HS-5 (cell line): Measurements from ENCODE around the gene ARF1.

ENCODE experiments used
- DNase-seq: peaks from one replicate; pipeline ENCODE4 v3.0.0-alpha.2; 2012; ENCODE audit warnings: low read depth

Gene ARF1

DNA sequence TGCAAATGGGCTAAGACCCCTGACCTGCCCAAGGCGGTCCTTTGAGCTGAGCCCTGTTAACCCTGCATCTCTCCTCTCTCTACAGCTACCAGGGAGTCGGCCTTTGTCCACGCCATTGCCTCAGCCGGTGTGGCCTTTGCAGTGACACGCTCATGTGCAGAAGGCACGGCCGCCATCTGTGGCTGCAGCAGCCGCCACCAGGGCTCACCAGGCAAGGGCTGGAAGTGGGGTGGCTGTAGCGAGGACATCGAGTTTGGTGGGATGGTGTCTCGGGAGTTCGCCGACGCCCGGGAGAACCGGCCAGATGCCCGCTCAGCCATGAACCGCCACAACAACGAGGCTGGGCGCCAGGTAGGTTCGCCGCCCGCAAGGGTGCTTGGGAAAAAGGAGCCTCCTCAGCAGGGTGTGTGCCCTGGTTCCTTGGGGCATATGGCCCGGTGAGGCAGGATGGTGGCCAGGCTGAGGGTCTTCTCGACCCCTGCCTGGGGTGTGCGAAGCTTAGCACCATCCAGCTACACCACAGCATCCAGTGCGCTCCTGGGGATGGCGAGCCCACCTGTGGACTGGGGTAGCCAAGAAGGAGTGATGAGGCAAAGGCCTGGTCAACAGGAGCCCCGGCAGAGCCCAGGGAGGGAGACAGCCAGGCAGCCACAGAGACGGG is 31.8 kb upstream of the ARF1 start:
- DNase-seq = no peak

DNA sequence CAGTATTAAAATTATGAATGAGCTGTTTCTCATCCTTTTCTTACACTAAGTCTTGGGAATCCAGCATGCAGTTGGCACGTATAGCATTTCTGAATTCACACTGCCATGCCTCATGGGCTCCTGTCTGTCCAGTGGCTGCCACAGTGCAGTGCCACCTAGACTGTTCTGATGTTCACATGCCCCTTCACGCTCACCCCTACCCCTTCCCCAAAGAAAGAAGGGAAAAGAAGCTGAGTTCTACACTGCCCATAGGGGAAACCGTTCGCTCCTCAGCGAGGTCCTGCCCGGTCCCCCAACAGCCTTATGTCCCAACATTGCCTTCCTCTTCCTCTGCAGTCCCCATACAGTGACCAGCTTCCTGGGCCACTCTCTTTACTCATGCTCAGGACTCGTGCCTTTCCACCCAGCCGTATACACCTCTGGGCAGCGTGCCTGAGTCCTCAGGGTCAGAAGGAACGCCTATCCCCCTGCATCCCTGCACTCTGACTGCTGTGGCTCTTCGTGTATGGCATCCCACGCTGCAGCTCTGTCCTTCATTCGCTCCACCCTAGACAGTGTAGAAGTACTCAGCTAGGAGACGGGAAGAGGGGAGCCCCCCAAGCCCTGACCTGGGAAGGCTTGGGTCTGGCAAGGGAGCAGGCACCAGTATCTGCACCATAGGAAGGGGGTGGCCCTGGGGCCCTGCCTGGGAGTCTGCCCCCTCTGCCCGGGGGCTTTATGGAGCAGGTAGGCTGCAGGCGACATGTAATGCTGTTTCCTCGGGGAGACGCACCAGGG is 24.1 kb upstream of the ARF1 start:
- DNase-seq = no peak

DNA sequence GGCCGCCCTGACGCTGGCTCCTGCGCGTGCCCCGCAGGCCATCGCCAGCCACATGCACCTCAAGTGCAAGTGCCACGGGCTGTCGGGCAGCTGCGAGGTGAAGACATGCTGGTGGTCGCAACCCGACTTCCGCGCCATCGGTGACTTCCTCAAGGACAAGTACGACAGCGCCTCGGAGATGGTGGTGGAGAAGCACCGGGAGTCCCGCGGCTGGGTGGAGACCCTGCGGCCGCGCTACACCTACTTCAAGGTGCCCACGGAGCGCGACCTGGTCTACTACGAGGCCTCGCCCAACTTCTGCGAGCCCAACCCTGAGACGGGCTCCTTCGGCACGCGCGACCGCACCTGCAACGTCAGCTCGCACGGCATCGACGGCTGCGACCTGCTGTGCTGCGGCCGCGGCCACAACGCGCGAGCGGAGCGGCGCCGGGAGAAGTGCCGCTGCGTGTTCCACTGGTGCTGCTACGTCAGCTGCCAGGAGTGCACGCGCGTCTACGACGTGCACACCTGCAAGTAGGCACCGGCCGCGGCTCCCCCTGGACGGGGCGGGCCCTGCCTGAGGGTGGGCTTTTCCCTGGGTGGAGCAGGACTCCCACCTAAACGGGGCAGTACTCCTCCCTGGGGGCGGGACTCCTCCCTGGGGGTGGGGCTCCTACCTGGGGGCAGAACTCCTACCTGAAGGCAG is 23.4 kb upstream of the ARF1 start:
- no peak for DNase-seq

DNA sequence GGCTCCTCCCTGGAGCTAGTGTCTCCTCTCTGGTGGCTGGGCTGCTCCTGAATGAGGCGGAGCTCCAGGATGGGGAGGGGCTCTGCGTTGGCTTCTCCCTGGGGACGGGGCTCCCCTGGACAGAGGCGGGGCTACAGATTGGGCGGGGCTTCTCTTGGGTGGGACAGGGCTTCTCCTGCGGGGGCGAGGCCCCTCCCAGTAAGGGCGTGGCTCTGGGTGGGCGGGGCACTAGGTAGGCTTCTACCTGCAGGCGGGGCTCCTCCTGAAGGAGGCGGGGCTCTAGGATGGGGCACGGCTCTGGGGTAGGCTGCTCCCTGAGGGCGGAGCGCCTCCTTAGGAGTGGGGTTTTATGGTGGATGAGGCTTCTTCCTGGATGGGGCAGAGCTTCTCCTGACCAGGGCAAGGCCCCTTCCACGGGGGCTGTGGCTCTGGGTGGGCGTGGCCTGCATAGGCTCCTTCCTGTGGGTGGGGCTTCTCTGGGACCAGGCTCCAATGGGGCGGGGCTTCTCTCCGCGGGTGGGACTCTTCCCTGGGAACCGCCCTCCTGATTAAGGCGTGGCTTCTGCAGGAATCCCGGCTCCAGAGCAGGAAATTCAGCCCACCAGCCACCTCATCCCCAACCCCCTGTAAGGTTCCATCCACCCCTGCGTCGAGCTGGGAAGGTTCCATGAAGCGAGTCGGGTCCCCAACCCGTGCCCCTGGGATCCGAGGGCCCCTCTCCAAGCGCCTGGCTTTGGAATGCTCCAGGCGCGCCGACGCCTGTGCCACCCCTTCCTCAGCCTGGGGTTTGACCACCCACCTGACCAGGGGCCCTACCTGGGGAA is 22.7 kb upstream of the ARF1 start:
- DNase-seq = no peak

DNA sequence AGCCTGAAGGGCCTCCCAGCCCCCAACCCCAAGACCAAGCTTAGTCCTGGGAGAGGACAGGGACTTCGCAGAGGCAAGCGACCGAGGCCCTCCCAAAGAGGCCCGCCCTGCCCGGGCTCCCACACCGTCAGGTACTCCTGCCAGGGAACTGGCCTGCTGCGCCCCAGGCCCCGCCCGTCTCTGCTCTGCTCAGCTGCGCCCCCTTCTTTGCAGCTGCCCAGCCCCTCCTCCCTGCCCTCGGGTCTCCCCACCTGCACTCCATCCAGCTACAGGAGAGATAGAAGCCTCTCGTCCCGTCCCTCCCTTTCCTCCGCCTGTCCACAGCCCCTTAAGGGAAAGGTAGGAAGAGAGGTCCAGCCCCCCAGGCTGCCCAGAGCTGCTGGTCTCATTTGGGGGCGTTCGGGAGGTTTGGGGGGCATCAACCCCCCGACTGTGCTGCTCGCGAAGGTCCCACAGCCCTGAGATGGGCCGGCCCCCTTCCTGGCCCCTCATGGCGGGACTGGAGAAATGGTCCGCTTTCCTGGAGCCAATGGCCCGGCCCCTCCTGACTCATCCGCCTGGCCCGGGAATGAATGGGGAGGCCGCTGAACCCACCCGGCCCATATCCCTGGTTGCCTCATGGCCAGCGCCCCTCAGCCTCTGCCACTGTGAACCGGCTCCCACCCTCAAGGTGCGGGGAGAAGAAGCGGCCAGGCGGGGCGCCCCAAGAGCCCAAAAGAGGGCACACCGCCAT is 21.9 kb upstream of the ARF1 start:
- DNase-seq = no peak

DNA sequence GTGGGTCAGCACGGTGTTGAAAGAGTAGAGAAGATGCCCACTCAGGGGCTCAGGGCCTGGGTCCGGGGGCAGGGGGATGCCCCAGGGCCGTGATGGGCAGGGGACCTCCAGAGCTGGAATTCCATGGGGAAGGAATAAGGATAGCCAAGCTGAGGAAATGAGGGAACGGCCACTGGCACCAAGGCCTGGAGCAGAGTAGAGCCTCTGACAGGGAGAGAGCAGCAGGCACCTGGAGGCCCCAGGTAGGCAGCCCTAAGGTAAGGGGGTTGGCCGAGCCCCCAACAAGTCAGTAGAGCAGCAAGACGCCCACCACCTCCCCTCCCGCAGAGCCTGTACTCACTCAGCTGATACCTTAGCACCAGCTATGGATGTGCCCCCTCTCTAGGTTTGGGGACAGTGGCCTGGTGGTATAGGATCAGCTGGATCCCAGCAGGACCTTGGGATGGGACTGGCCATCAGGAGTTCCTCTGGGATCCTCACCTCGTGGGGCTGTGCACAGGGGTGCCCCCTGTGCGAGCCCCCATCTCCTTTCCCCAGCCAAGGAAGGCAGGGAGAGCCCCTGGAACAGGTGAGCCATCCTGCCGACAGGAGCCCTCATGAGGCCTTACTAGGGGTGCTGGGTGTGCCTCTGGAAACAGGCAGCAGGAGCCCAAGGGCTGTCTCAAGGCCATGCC is 21.0 kb upstream of the ARF1 start:
- no peak for DNase-seq

DNA sequence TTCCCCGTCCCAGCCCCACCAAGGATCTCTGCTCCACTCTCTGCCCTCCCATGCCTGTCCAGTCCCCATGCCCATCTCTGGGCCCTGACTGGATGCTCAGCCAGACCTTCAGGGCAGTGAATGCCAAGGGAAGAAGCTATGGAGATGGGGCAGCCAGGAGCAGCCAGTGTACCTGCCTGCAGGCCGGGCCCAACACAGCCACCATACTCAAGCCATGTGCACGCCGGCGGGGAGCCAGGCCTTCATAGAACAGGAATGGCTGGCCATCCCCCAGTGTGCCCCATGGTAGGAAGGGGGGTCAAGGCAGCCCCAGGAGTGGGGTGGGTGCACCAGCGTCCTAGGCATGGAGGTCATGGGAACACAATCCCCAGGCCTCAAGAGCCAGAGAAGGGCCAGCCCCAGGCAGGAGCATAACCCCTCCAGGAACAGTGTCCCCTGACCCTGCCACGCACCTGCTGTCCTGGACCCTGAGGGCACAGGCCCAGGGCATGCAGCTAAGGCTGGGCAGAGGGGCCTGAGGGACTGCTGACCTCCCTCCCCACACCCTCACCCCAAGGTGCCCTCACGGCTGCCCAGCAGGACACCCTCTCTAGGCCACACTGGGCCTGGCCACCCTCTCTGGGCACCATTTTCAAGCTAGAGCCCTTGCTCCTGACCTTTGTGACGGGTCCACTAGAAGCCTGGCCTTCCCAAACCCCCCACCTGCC is 20.3 kb upstream of the ARF1 start:
- no peak for DNase-seq

DNA sequence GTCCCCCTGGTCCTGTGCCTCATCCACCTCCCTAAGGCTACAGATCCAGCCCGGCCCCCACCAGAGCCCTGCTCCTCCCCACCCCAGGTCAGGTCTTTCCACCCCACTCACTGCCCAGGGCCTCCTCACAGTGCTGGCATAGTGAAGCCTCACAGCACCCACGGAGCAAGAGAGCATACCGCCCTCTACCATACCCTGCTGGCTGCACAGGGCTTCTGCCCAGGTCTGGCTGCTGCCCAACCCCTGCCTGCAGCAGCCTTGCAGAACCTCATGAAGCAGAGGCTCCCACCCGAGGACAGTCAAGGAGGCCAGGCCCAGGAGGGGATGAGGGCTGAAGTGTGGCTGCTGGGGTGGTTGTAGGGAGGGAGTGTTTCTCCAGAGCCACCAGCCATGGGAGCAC is 19.7 kb upstream of the ARF1 start:
- DNase-seq = no peak

DNA sequence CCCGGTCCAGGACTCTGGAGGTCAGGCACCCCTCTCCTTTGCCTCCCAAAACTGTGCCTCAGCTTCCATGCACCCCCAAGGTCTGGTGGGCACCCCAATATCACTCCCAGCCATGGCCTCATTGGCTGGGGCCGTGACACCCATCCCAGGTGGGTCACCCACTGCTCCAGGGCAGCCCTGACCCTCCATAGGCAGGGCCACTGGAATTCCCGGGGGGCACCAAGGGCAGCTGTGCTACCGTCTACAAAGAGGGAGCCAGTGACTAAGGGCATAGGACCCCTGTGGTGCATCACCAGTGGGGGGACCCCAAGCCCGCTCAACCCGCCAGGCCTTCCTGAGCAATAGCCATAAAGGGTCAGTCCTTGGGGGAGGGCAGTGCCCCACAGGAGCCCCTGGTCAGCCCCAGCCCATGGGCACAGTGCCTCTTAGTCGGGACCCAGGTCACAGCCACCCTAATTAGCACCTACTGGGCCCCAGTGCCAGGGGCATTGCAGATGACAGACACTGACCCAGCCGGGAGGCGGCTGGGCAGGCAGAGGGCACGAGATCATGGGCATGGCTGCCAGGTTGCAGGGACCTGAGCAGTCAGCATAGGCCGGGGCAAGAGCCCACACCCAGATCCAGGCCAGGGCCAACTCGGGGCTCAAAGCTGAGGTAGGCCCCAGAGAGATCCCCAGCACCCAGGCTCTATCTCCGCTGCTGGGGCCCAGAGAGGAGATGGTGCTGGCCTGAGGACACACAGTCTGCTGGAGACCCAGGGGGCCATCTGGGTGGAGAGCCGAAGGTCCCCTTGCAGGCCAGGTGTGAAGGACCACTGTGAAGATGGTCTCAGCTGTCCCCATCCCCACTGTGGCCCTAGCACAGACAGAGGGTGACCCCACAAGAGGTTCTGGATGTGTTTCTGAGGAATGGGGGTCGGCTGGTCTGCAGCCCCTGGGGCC is 19.0 kb upstream of the ARF1 start:
- DNase-seq = no peak

DNA sequence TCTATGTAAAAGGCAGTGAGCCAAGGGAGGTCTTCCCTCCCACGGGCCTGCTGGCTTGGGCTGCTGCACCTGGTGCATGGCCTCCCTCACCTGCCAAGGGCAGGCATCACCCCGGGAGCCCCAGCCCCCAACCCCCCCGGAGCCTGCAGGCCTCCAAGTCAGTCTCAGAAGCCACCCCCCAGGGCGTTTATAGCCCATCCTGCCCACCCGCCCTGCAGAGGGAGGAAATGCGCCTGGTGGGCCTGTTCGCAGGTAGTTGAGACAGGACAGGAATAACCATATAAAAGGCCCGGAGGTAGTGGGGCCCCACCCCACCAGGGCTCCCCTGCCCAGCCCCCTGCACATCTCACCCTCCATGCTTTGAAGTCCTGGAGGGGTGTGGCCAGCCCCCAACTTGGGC is 18.2 kb upstream of the ARF1 start:
- no peak for DNase-seq

DNA sequence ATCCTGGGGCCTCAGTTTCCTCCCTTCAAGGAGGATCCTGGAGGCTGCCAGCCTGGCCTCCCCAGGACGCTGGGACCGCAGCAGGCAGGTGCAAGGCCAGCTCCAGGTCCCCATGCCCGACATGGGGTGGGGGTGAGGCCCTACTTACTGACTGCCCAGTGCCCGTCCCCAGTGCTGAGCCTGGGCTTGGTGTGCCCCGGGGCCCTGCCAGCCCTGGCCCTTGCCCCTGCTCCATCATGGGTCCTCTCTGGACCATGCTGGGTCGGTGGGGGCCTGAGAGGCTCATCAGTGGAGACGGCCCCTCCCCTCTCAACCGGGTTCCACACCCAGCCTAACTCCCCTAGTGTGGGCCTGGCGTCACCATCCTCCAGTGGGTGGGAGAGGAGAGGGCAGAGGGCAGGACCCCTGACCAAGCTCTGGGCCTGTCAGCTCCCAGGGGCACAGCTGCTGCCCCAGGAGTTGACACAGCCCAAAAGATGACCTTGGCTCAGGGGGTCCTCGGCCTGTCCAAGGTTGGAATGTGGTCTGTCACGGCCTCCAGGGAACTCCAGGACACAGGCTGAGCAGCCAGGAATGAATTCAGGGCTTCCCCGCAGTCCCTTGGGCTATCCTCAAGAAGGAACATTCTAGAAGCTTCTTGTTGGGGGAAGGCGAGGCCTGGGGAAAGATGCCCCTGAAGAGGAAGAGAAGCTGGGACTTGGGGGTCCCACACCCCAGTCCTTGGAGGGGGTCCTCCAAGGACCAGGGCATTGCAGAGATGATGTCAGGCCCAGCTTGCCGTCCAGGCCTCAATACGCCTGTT is 17.6 kb upstream of the ARF1 start:
- no peak for DNase-seq

DNA sequence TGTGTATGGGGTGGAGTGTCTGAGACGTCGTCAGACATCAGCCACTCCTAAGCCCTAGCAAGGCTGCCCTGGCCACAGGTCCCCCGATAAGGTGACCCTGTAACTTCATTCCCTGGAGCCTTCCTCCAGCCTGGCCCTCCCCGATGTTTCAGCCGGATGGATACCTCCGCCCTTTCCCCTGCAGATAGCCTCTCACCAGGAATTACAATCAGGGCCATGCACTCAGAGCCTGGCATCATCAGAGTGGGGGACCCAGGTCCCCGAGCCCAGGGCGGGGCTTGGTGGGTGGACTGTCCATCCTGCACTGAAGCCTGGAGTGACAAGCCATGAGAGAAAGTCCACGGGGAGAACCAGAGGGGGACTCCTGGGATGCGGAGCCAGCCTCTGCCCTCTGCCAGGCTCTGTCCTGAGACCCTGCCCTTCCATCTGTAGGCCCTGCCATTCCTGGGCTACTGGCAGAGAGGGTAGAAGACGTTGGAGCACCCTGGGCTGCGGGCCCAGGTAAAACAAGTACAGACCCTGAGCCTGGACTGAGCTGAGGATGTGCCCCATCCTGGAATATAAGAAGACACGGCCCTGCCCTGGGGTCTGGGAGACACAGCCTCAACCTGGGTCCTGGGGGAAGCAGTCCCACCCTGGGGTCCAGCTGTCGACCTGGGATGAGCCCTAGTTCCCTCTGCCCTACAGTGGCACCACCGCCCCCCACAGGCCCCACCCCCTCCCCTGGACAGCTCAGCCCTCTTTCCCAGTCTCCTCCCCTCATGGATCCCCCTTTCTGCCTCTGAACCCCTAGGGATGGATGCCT is 16.8 kb upstream of the ARF1 start:
- no peak for DNase-seq

DNA sequence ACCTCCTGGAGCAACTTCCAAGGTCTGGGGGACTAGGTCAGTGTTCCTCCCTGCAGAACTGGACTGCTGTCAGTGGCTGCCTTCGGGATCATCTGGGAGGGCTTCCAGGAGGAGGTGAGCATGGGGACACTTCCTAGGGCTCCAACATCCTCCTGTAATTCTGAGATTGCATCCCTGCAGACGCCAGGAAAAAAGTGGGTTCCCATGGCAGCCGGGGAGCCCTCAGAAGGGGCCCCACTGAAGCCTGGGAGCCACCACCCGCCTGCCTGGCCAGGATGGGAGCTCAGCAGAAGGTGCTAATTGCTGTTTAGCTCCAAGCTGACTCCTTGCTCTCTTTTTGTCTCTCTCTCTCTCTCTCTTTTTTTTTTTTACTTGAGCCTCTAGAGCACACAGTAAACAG is 16.1 kb upstream of the ARF1 start:
- no peak for DNase-seq

DNA sequence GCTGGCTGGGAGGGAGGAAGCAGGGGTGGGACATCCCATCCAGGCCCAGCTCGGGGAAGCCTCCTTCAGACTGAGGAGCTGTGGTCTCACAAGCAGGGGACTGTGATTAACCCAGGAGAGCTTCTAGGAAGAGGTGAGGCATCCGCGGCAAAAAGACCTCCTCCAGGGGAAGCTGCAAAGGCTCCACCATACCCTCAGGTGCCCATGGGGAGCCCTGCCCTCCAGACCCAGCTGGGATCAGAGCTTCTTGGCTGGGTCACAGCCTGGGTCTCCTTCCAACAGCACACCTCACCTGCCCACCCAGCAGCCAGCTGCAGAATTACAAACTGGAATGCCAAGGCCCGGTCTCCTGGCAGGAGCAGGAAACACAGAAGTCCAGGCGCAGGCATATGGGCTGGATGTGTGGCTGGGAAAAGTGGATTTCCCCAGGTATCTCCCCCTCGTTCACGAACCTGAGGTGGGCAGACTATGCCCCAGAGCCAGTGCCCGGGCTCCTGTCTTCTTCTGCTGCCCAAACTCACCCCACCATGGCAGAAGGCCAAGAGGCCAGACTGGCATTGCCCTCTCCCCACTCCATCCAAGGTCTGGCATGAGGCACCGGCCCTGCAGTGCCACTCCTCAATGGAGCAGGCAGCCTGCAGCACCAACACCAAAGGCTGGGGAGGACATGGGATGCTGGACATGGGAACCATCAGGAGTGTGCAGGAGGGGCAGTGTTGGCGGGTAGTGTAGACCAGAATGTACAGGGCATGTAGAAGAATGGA is 15.4 kb upstream of the ARF1 start:
- no peak for DNase-seq

DNA sequence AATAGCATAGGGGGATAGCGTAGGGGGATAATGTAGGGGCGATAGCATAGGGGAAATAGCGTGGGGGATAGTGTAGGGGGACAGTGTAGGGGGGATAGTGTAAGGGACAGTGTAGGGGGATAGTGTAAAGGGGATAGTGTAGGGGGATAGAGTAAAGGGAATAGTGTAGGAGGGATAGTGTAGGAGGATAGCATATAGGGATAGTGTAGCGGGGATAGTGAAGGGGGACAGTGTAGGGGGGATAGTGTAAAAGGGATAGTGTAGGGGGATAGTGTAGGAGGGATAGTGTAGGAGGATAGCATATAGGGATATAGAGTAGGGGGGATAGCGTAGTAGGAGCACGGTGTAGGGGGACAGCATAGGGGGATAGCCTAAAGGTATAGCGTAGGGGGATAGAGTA is 14.1 kb upstream of the ARF1 start:
- no peak for DNase-seq

DNA sequence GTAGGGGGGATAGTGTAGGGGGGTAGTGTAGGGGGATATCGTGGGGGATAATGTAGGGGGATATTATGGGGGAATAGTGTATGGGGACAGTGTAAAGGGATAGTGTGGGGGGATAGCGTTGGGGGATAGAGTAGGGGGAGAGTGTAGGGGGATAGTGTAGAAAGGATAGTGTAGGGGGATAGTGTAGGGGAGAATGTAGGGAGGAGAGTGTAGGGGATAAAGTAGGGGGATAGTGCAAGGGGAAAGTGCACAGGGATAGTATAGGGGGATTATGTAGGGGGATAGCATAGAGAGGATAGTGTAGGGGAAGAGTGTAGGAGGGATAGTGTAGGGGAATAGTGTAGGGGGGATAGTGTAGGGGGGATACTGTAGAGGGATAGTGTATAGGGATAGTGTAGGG is 12.3 kb upstream of the ARF1 start:
- no peak for DNase-seq

DNA sequence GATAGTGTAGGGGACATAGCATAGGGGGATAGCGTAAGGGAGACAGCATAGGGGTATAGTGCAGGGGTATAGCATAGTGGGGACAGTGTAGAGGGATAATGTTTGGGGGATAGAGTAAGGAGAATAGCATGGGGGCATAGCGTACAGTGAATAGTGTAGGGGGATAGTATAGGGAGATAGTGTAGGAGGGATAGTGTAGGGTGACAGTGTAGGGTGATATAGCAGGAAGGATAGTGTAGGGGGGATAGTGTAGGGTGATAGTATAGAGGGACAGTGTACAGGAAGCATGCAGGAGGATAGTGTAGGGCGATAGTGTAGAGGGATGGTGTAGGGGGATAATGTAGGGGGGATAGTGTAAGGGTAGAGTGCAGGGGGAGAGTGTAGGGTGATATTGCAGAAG is 11.7 kb upstream of the ARF1 start:
- no peak for DNase-seq
